GM18498 (cell line): ENCODE measurements around the gene SAMD11.
"Not testable (repeated sequence)": the region's sequence is repeated elsewhere in the genome, so short reads cannot be mapped to it uniquely, and the experiment has no call there.

Experiments
- ATAC-seq: cut with Tn5 transposase; IDR thresholded peaks from one replicate; pipeline ENCODE4 v1.9.1; 2021; ENCODE audit warnings: mild to moderate bottlenecking, moderate library complexity; ENCODE audit not compliant: unreplicated experiment

Gene SAMD11

GRCh38 chr1:974687-975328, 51.1 kb downstream of the SAMD11 start:
- ATAC-seq, result no peak

DNA sequence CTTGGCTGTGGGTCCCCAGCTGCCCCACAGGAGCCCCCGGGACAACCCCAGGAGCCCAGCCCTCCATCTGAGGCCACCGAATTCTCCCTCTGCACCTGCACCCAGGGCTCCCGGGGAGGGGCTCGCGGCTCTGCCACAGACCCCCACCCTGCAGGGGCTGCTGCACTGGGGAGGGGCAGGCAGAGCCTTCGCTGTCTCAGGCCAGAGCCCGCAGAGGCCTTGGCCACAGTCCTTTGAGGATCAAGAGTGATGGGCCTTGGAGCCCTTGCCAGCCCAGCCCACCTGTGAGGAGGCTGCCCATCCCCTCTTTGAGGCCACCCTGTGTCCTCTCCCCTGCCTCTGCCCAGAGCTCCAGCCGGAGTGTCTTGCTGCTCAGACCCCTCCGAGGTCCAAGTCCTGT, 51.6 kb downstream of the SAMD11 start:
- ATAC-seq, result no peak

- peak; percentile 45 for ATAC-seq
These were observed 52.4 kb downstream of the SAMD11 start for GRCh38 chr1:975896-976683.

GRCh38 chr1:976791-977190, 53.1 kb downstream of the SAMD11 start:
- ATAC-seq, result not testable (repeated sequence)

- no peak for ATAC-seq
These were observed 54.5 kb downstream of the SAMD11 start for GRCh38 chr1:978069-978834.

GRCh38 chr1:978835-979743, 55.4 kb downstream of the SAMD11 start:
- no peak for ATAC-seq

GRCh38 chr1:979744-980072, 56.0 kb downstream of the SAMD11 start:
- no peak for ATAC-seq

- no peak for ATAC-seq
These were observed 56.4 kb downstream of the SAMD11 start for GRCh38 chr1:980137-980571.

DNA sequence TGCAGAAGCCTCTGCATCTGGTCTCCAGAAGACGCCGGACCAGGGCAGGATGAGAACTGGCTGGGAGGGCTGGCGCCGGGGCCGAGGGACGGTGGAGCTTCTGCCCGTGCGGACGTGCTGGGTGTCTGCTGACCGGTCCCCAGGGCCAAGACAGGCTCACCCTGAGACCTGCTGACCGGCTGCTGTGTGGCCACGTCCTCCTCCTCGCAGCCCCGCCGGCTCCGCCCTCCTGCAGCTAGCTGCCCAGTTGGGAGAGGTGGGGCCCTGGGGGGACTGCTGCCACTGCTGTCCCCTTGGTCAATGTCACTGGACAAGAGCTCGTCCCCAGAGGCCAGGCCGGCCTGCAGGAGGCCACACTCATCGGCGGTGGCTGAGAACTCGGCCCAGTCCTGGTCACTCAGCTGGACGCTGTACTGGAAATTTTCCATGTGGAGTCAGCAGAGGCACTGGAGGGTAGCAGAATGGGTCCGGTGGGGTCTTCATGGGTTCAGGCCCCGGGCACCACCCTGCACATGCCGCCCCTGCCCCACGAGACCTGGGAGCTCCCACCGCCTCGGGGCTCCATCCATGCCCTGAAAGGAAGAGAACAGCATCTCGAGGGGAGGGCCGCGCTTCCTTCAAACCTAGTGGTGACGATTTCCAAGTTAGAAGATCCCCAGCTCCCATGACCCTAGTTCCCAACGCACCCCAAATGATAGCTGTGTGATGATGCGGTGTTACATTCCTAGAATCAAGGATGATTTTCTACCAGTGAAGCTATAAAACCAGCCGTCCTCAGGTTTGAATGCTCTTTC, 57.1 kb downstream of the SAMD11 start:
- no peak for ATAC-seq

- no peak for ATAC-seq
These were observed 57.8 kb downstream of the SAMD11 start for GRCh38 chr1:981491-981954.

DNA sequence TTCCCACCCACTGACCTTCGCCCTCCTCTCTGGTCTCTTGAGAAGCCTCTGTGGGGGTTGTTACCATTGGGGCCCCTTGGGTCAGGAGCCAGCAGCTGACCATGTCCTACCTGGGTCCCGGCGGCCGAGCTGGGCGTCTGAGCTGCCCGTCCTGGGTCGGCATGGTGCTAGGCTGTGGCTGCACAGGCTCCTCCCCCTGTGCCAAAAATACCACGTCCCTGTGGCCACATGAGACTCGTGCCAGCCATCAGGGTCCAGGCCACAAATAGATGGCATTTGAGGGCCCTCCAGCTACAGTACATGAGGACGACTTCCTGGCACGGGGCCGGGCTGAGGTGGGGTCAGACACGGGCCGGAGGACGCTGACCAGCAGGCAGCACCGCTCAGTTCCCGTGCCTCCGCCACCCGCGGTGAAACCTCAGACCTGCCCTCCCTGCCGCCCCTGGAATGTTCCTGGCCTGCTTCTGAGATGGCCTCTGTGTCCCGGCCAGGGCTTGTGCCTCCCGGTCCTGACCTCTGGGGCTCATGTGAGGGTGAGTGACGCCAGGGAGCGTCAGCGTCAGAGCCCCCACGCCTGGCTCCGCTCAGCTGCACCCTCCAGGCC, 58.3 kb downstream of the SAMD11 start, which contains the start of gene PERM1:
Gene PERM1, minus strand, starts transcription at position 139 of the 604 bp plus-strand sequence. CDS start 1,064 bp downstream, outside the sequence.
- ATAC-seq, result no peak

- no peak for ATAC-seq
These were observed 59.2 kb downstream of the SAMD11 start for GRCh38 chr1:982765-983436.

GRCh38 chr1:983798-984475, 60.2 kb downstream of the SAMD11 start:
- no peak for ATAC-seq

DNA sequence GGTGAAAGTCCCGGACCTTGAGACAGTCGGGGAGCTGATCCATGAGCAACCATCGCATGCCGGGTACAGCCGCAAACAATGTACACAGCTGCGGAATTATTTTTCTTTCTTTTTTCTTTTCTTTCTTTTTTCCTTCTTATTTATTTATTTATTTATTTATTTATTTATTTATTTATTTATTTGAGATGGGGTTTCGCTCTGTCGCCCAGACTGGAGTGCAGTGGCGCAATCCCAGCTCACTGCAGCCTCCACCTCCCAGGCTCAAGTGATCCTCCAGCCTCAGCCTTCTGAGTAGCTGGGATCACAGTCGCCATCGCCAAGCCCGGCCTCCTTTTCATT, 60.7 kb downstream of the SAMD11 start:
- ATAC-seq, result no peak

DNA sequence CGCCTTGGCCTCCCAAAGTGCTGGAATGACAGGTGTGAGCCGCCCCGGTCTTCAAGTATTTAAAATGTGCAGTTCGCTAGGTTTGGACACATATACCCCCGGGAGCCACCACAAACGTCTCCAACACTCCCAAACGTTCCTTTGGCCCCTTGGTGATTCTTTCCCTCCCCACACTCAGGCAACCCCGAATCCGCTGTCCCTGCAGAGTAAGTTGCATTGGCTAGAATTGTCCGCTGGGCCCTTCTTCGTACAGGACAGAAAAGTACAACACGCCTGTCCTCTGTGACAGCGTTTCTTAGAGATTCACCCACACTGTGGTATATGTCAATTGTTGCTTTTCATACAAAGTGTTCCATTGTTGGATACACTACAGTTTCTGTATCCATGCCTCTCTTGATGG, 61.4 kb downstream of the SAMD11 start:
- no peak for ATAC-seq

DNA sequence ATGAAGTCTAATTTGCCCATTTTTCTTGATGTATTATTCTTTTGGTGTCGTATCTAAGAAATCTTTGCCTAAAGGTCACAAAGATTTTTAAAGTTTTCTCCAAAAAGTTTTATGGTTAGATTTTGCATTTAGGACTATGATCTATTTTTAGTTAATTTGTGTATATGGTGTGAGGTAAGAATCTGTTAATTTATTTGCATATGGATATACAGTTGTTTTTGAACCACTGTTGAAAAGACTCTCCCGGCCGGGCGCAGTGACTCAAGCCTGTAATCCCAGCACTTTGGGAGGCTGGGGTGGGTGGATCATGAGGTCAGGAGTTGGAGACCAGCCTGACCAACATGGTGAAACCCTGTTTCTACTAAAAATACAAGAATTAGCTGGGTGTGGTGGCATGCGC, 64.3 kb downstream of the SAMD11 start:
- ATAC-seq, result not testable (repeated sequence)

- not testable (repeated sequence) for ATAC-seq
These were observed 67.6 kb downstream of the SAMD11 start for GRCh38 chr1:991275-991674.

- ATAC-seq, result no peak
These were observed 68.2 kb downstream of the SAMD11 start for GRCh38 chr1:991895-992294.
